Activated CD4-positive, CD25-positive, alpha-beta regulatory T cell treated with anti-CD3 and anti-CD28 coated beads, Interleukin-2, amount 50 U/mL, for 16 hours (primary cell): ENCODE data around the gene LSMEM2.
"Not testable (repeated sequence)": the region's sequence is repeated elsewhere in the genome, so short reads cannot be mapped to it uniquely, and the experiment has no call there.

Experiments
- DNase-seq: peaks from one replicate; pipeline ENCODE4 v3.0.0-alpha.2; 2020; ENCODE audit warnings: low read depth, low spot score

Gene LSMEM2

DNA sequence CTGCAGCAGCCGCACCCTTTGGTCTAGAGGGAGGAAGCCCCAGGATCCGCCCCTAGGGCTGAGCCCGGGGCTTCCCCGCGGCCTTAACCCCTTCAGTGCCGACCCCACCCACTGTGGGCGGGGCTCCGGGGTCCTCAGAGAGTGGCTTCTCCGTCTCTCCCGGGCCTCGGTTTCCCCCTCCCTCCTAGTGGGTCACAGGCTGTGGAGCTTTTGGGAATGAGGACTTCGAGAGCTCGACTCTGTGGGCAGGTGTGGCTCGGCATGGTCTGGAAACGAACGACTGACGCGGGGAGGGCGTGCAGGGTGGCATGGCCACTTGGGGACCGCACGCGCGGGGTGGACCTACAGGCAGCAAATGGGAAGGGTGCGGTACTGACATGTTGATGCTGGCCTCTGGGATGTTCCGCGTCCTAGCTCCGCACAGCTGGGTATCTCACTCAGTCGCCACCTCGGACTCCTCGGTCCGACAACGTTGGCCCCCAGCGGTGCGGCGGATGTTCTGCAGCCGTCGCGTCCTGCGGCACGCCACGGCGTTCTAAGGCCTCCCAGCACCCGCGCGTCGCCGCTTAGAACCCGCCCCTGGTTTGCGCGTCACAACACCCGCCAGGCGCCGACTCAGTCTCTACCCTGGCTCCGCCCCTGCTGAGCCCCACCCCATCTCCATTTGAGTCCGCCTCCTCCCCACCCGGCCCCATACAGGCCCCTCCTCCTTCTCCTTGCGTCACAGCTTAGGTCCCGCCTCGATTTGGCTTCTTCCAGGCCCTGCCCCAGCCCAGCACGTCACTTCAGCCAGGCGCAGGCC lies 20.1 kb downstream of the LSMEM2 start, which contains the start of the genes HYAL3 and NAA80:
HYAL3 (minus strand) TSS at position 570 of the 802 bp plus-strand sequence. CDS start 3,803 bp downstream, outside the sequence.
NAA80 (minus strand) TSS at position 570 of the 802 bp plus-strand sequence. CDS start 1,942 bp downstream, outside the sequence.
- DNase-seq = peak; percentile 97

DNA sequence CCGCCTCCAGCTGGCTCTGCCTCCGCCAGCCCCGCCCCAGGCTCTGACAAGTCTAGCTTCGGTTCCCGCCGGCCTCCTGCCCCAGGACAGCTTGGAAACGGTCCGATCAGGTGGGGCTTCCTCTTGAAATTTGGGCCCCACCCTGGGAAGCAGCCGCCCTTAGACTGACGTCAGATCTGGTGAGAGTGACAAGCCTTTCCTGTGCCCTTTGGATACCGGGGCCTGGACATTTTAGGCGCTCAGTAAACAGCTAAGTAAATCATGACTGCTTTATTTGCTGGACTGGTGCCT lies 20.7 kb downstream of the LSMEM2 start:
- no peak for DNase-seq

DNA sequence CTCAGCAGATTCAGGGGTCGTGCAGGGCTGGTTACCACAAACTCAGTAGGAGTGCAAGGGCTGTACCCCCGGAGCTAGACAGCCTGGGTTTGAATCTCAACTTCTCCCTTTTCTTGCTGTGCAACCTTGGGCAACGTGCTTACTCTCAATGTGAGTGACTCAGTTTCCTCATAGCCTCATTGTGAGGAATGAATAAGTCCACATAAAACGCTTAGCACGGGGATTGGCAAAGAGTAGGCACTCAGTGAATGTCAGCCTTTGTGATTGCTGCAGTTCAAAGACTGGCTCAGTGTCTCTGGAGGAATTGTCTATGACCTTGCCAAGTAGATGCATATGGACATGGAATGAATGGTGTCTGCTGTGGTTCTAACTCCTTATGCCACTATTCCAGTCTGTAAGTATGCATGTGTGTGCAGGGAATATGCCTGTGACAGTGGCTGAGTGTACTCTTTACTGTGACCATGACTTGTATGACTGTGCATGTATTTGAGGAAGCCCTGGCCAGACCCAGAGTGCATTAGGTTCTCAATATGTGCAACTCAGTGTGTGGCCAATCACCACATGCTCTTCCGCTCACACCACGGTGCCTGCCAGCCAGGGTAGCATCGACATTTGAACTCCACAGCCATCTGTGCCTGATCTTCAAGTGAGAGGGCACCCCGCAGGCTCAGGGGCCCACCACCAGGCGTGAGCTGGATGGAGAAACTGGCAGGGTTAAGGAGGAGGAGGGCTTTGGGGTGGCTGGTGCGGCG lies 21.2 kb downstream of the LSMEM2 start:
- no peak for DNase-seq

DNA sequence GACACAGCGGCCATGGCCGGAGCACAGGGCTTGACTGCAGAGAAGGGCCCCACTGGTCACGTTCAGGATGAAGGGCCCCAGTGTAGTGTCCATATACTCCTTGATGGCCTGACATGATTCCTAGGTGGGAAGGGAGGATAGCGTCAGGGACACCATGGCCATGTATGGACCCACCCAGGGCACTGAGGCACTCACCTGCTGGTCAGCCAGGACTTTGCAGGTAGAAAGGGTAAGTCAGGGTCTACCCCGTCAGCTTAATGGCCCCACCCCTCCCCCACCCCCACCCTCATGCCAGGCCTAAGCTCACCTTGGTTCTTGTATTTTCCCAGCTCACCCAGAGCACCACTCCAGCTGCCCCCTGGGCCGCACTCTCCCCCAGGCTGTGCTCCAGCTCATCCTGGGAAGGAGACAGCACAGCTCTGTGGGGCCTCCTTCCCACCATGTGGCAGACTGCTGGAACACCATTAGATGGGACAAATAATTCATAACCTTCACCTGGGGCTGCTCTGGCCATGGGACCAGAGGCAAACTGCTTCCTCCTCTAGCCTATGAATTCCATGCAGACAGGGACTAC lies 21.9 kb downstream of the LSMEM2 start:
- no peak for DNase-seq

DNA sequence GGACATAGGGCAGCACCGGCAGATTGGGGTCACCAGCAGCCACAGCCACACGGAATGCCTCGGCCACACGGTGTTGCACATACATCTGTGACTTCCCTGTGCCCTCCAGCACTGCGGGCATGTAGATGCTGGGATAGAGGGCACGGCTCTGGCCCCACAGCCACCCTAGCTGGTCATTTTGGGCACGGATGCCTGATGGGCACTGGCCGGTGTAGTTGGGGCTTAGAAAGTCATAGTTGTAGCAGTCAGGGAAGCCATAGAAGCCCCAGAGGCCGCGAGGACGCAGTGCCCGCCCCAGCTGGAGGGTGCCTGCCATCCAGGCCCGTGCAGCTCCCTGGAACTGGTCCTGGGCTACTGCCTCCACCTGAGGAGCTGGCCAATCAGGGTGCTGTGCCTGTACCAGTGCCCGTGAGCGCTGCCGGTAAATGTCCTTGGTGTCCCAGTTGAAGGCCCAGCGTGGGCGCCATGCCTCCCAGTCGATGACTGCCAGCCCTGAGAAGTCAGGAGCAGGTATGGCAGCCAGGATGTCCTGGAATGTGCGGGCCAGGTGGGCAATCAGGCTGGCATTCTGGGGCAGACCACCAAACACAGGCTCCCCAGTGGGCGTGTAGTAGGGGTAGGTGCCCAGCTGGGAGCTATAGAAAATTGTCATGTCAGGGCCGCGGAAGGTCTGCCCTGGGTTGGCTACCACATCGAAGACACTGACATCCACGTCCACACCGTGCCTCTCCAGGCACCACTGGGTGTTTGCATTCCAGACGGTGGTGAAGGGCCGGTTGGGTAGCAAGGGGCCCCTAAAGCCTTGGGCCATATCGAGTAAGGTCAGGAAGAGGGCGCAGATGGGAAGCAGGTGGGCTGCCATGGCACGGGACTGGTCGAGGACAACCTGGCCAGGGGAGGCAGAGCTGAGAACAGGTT lies 23.5 kb downstream of the LSMEM2 start:
- no peak for DNase-seq

DNA sequence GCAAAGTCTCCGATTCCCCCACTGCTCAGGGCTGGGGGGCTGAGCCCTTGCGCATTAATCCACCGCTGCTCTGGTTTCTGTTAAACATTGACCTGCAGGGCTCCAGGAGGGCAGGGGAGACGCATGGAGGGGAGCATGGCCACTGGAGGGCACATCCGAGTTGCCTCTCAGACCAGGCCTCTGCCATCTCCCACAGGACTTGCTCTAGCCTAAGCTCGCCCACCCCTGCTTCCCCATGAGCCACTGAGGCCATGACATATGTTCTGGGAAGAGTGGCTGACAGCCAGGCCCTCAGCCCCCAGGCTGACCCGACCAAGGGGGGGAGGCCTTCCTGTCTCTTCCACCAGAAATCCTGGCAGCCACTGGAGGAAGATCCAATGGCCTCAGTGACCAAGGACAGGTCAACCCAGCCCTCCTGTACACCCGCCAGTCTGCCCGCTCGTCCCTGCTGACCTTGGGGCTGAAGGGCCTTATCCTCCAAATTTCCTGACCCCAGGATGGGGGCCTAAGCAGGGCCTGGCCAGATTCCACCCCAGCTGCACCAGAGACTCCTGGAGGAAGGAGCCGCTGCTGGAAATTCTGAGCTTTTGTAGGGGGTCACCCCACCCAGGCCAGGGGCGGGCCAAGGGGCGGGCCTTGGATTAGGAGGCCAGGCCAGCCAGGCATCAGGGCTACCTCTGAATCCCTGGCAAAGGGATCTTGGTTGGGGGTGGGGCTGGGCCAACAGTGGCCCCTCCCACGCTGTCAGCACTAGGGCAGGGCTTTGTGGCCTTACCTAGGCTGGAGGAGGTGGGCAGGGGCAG lies 24.3 kb downstream of the LSMEM2 start, which contains the start of gene HYAL1:
HYAL1 (minus strand) TSS at position 562 of the 803 bp plus-strand sequence. CDS start 618 bp downstream, outside the sequence.
- no peak for DNase-seq

DNA sequence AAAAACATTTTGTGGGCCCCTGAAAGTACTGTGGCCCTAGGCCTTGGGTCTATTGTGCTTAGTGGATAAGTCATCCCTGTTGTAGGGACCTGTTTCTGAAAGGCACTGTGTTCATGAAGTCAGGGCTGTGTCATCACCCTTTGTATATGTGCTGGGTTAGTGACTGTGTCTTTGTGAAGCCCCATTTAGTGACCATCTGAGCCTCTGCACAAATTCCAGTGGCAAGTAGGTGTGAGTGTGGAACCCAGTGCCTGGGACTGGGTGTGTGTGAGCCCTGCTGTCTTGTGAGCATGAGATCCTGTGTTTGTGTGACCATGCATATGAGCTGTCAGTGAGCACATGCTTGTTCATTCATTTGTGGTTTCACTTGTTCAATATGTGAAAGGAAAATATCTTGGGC lies 25.7 kb downstream of the LSMEM2 start:
- no peak for DNase-seq

DNA sequence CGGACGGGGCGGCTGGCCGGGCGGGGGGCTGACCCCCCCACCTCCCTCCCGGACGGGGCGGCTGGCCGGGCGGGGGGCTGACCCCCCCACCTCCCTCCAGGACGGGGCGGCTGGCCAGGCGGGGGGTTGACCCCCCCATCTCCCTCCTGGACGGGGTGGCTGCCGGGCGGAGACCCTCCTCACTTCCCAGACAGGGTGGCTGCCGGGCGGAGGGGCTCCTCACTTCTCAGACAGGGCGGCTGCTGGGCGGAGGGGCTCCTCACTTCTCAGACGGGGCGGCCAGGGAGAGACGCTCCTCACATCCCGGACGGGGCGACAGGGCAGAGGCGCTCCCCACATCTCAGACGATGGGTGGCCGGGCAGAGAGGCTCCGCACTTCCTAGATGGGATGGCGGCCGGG lies 33.2 kb downstream of the LSMEM2 start:
- not testable (repeated sequence) for DNase-seq

DNA sequence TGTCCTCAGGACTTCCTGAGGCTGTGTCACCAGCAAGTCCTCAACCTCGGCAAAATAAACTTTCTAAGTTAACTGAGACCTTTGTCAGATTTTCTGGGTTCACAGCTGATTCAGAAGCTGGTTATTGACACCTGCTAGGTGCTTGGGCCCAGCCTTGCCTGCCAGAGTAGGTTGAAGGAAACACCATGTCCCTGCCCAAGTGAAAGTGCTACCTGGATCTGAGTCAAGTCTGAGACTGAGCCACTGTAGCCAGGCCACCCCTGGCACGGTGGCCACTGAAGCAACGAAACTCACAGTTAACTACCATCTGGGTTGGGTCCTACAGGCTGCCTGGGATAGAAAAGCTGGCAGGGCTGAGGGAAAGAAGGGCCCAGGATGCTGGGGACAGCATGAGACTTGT lies 35.5 kb downstream of the LSMEM2 start:
- DNase-seq = no peak

DNA sequence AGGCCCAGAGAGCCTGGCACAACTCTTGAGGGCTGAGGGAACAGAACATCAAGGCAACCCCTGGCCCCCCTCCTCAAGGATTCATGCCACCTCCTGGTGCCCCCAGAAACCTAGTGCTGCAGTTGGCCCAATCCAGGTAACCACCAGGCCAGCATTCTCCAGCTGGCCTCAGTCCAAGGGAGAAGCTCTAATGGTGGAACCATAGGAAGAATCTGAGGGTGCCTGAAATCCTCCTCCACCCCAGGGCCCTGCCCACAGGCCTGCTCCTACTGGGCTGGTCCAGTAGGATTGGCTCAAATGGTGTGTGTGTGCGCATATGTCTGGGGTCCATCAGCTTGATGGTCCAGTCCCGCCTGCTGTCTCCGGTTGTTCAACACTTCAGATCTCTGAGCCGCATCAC lies 35.9 kb downstream of the LSMEM2 start:
- DNase-seq = no peak

DNA sequence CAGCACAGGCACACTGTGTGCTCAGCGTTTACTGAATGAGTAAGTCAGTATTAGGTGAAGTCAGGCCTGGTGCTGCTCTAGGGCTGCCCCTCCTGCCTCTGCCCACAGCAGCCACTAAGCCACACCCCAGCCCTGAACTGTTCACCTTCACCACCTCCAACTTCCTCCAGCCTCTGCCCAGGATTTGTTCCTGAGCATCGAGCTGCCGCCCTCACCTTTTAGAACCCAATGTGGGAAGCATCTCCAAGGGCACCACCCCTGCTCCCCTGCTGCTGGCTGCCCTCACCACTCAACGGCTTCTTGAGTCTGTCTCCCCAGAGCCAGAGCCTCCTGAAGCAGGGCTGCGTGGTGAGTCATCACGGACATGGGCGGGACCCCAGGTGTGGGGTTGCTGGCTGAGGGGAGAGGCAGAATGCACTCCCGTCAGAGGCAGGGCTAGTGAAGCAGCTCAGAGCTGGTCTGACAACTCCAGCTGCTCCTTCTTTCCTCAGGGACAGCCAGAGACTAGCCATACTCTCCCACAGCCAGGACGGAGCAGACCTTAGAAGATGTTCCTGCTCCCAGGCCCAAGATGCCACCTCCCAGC lies 37.9 kb downstream of the LSMEM2 start:
- no peak for DNase-seq

DNA sequence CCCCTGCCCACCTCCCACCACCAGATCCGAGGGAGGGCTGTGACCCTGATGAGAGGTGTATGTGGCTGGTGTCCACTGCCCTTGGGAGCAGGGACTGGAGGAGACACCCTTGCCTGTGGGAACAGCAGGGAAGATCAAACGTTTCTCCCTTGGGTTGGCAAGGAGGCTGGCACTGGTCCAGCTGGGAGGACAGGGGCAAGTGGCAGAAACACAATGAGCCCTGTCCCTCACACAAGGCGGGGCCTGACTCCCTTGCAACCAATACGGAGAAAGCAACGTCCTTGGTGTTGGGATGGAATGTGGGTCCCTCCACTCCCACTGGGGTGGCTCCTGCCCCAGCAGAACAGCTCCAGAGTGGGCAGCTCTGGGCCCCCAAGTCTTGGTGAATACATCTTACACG lies 38.4 kb downstream of the LSMEM2 start:
- no peak for DNase-seq

DNA sequence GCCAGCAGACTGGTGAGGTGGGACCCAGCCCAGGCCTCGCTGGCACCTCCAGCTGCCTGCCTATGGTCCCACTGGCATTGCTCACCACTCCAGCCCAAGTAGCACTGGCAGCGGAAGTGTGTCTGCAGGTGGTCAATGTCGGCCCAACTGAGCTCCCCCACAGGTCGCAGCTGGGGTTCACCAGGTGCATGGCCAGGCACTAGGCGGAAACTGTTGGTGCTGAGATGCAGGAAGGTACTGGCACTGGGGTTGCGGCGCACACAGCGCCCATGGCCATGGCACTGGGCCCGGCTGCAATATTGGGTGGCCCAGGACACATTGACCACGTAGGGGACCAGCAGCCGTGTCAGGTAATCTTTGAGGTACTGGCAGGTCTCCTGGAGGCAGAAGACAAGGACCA lies 39.3 kb downstream of the LSMEM2 start:
- no peak for DNase-seq

DNA sequence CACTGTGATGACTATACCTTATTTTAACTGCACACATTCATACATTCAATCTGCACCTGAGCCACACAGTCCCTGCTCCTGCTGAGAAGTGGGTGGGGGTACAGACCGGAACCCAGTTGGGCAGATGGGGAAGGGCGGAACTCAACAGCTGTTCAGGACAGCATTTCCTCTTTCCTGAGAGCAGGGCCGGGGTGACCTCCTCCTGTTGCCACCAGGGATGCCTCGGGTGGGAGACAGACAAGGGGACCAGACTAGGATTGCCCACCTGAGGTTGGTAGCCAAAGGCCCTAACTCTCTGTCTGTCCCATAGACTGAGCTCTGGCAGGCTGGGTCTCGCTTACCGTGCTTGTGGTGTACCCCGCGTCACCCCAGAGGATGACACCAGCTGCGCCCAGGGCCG lies 39.7 kb downstream of the LSMEM2 start:
- DNase-seq = no peak

DNA sequence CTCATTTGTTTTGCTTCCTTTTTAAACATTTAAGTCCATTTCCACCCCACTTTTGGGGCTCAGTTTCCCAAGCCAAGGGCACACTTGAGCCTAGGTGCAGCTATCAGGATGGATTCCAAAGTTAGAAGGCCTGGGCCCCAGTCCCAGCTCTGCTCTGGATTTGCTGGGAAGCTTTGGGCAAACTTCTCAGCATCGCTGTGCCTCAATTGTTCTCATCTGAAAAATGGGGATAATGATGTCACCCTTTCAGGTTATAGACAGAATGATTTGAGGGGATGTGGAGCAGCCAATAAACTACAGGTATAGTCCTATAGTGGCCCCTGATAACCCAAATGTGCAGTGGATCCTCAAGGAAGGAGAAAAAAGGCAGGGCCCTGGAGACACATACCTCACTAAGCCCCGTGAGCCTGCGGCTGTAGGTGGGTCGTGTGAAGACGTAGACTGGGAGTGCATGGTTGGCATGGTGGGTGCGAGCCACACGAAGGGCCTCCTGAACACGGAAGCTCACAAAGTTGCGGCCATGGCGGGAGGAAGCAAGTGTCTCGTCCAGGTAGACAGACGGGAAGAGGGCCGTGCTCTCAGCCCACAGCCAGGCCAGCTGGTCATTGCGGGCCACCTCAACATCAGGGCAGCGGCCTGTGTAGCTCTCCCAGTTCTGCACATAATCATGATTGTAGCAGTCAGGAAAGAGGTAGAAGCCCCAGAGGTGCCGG lies 40.5 kb downstream of the LSMEM2 start:
- no peak for DNase-seq

DNA sequence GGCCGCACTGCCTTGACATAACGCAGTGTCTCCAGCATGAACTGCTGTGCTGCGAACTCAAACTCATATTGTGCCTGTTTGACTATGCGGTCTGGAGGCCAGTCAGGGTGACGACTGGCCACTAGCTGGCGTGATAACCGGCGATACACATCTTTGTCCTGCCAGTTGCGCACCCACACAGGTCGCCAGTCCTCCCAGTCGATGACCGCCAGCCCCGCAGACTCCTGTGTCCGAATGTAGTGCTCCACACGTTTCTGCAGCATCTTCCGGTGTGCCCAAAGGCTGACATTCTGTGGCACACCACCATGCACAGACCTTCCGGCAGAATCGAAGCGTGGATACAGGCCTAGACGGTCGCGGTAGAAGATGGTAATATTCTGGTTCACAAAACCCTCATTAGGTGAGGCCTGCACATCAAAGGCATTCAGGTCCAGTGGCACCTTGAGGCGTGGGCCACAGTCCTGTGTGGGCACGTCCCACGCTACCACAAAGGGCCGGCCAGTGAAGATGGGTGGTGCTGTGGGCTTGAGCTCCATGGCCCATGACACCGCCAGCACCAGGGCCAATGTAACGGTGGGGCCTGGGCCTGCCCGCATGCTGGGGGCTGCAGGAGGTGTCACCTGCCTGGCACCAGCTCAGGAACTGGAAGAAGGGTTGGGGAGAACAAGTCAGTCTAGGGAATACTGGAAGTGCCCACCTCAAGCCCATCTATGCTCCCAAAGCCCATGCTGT lies 41.2 kb downstream of the LSMEM2 start:
- DNase-seq = no peak

DNA sequence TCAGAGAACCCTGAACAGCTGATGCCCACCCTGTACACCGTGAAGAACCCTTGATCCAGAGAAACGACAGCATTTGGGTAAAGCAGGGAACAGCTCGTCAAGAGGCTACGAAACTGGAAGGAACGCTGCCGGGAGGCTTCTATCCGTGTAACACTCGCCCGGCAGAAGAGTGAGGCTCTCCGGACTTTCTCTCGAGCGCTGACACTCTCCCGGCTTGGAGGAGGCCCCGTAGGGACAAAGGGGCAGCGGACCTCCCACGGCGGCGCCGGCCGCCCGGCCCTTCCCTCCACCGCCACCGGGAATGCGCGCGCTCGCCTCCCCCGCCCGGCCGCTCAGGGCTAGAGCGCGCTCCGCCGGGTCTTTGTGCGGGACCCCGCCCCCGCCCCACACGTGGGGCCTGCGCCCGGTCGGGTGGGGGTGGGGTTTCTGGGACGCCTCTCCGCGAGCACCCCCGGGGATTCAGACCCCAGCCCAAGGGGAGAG lies 42.0 kb downstream of the LSMEM2 start:
- no peak for DNase-seq

DNA sequence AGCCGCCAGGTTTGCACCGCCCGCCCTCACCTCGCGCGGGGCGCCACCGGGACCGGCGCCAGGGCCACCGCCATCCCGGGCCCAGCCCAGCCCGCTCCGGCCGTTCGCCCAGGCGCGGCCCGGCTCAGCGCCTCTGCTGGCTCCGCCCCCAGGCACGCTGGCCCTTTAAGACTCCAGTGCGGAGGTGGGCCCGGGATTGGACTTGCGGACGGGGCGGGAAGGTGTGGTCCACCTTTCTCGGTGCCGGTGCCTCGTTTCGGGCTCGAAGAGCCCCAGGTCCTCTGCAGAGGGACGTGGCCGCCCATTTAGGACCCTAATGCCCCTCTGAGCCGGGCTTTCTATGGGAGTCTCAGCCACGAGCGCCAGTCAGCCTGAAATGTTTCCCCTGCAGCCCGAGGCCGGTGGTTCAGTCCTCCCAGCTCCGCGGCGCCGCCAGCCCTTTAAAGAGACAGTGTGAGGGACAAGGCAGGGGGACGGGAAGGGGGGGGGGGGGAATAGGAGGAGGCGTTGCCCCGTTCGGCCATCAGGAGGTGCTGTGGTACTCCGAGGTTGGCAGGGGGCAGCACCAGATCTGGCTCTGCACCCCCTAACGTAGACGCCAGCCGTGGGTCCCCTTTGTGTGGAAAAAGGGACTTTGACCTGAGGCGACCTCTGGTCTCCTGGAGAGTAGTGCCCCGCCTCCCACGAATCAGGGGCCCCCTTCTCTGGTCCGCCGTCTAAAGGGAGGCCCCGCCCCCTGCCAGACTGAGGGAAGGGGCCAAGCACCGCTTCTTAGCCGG lies 42.6 kb downstream of the LSMEM2 start:
- DNase-seq = peak; percentile 65
